HCT116 (cell line): ENCODE data around the gene IL32. TPM values are rescaled to one million over a fixed set of nuclear protein-coding genes. Genes with fewer than 3 reads are reported as not detected.

Experiments
- ATAC-seq: fragments of 200-7000 bp; cut with Tn5 transposase; 2 replicates; pipeline ENCODE4 v1.9.1; 2020; ENCODE audit warnings: mild to moderate bottlenecking, moderate library complexity
- BruUV-seq: library from RNA; stranded (reverse); fragments of 400-500 nt; replicated peaks from 2 replicates; lab custom pipeline; 2021; lab: Mats Ljungman, UMichigan
- CTCF ChIA-PET: fragments of 300-600 bp; sonication (Branson Sonifier 250); formaldehyde crosslinking; loops from one replicate; lab custom pipeline; 2021; ENCODE audit warnings: antibody characterized with exemption; lab: Charles Lee
- POLR2A ChIA-PET: fragments of 300-600, 350-600 bp; sonication (Branson Sonifier 250); formaldehyde crosslinking; loops from one replicate; lab custom pipeline; 2021; ENCODE audit warnings: antibody characterized with exemption; lab: Charles Lee
- RAD21 ChIA-PET, 2 experiments: fragments of 300-600 bp; sonication (Branson Sonifier 250); formaldehyde crosslinking; loops; one replicate each; lab custom pipeline; 2023; ENCODE audit warnings: low total read pairs in 2 of 2; ENCODE audit not compliant: uncharacterized antibody in 2 of 2, unreplicated experiment in 2 of 2, low non-redundant PET in 1 of 2; lab: Charles Lee
- DNase-seq: peaks from one replicate; pipeline ENCODE4 v3.0.0-alpha.2; 2010; ENCODE audit warnings: low read depth, low spot score
- H2AFZ ChIP-seq: fragments of 200-600 bp; shearing (Covaris generic), sonication (generic); 2 replicates; pipeline ENCODE4 v1.6.1; 2017; ENCODE audit warnings: low read depth, mixed run types, mixed read lengths, antibody characterized with exemption, low read length; ENCODE audit not compliant: poor library complexity, severe bottlenecking
- H3K27ac ChIP-seq: 2 replicates; pipeline ENCODE4 v1.5.1; 2012; ENCODE audit warnings: low read depth, low read length
- H3K27me3 ChIP-seq: fragments of 200-600 bp; sonication (generic); 2 replicates; pipeline ENCODE4 v1.6.1; 2016; ENCODE audit warnings: mixed run types, low read length, mixed read lengths; ENCODE audit not compliant: insufficient read depth
- H3K36me3 ChIP-seq, 2 experiments: fragments of 200-500 bp in 1 of 2; fragments of 200-600 bp in 1 of 2; sonication (Bioruptor generic) in 1 of 2; sonication (generic) in 1 of 2; 2 replicates each; pipeline versions ENCODE4 v1.5.1 to v1.6.1; 2014 to 2016; ENCODE audit warnings: low read length in 2 of 2, inconsistent platforms in 1 of 2, mixed read lengths in 1 of 2, mixed run types in 1 of 2; ENCODE audit not compliant: insufficient read depth in 2 of 2, control insufficient read depth in 1 of 2
- H3K4me1 ChIP-seq, 2 experiments: fragments of 200-600 bp in 1 of 2; sonication (generic) in 1 of 2; 2 replicates each; pipeline versions ENCODE4 v1.5.1 to v1.6.1; 2012 to 2017; ENCODE audit warnings: low read length in 2 of 2, inconsistent platforms in 1 of 2, mild to moderate bottlenecking in 1 of 2, mixed read lengths in 1 of 2, mixed run types in 1 of 2, moderate library complexity in 1 of 2; ENCODE audit not compliant: insufficient read depth in 2 of 2, control insufficient read depth in 1 of 2
- H3K4me2 ChIP-seq: fragments of 200-600 bp; sonication (generic); 2 replicates; pipeline ENCODE4 v1.6.1; 2017; ENCODE audit warnings: mixed run types, low read length, mixed read lengths
- H3K4me3 ChIP-seq, 2 experiments: fragments of 200-600 bp in 1 of 2; sonication (generic) in 1 of 2; replicated peaks in 1 of 2; 2 replicates each; pipeline ENCODE4 v1.5.1; 2011 to 2016; ENCODE audit warnings: low read length in 2 of 2, control low read depth in 1 of 2, low read depth in 1 of 2, mild to moderate bottlenecking in 1 of 2, mixed read lengths in 1 of 2, mixed run types in 1 of 2
- H3K79me2 ChIP-seq: fragments of 200-600 bp; sonication (generic); 2 replicates; pipeline ENCODE4 v1.6.1; 2017; ENCODE audit warnings: mild to moderate bottlenecking, mixed run types, low read length, moderate library complexity, mixed read lengths; ENCODE audit not compliant: insufficient read depth
- H3K9ac ChIP-seq: fragments of 200-600 bp; sonication (generic); 2 replicates; pipeline ENCODE4 v1.6.1; 2016; ENCODE audit warnings: low read length, mixed read lengths
- H3K9me2 ChIP-seq: fragments of 200-600 bp; sonication (generic), shearing (Covaris generic); 2 replicates; pipeline ENCODE4 v1.6.1; 2017; ENCODE audit warnings: mixed run types, mild to moderate bottlenecking, moderate library complexity; ENCODE audit not compliant: insufficient read depth
- H3K9me3 ChIP-seq, 2 experiments: fragments of 200-500 bp in 1 of 2; fragments of 200-600 bp in 1 of 2; sonication (Bioruptor generic) in 1 of 2; sonication (generic) in 1 of 2; 2 replicates each; pipeline ENCODE4 v1.6.1; 2014 to 2017; ENCODE audit warnings: low read length in 2 of 2, mixed read lengths in 2 of 2, inconsistent platforms in 1 of 2, low read depth in 1 of 2, mild to moderate bottlenecking in 1 of 2, mixed run types in 1 of 2, moderate library complexity in 1 of 2; ENCODE audit not compliant: control insufficient read depth in 1 of 2, insufficient read depth in 1 of 2
- H4K20me1 ChIP-seq: fragments of 200-600 bp; sonication (generic), shearing (Covaris generic); 2 replicates; pipeline ENCODE4 v1.6.1; 2017; ENCODE audit warnings: mixed run types, mild to moderate bottlenecking, moderate library complexity; ENCODE audit not compliant: insufficient read depth
- CEBPB ChIP-seq: IDR thresholded peaks from 2 replicates; pipeline ENCODE4 v1.6.1; 2012; ENCODE audit warnings: low read depth
- ELF1 ChIP-seq: IDR thresholded peaks from 2 replicates; pipeline ENCODE4 v1.6.1; 2012; ENCODE audit warnings: low read depth, borderline replicate concordance
- EZH2phosphoT487 ChIP-seq: fragments of 200-600 bp; IDR thresholded peaks from 2 replicates; pipeline ENCODE4 v1.6.1; 2018; ENCODE audit warnings: antibody characterized with exemption, borderline replicate concordance
- FOSL1 ChIP-seq: IDR thresholded peaks from 2 replicates; pipeline ENCODE4 v1.6.1; 2012; ENCODE audit warnings: low read depth
- POLR2A ChIP-seq: IDR thresholded peaks from 2 replicates; pipeline ENCODE4 v1.7.0; 2011; ENCODE audit warnings: borderline replicate concordance; ENCODE audit not compliant: insufficient read depth, insufficient read length; ENCODE audit errors: extremely low read depth
- POLR2AphosphoS5 ChIP-seq: IDR thresholded peaks from 2 replicates; pipeline ENCODE4 v1.6.1; 2011; ENCODE audit warnings: mild to moderate bottlenecking, low read depth, low read length, moderate library complexity
- RAD21 ChIP-seq: IDR thresholded peaks from 2 replicates; pipeline ENCODE4 v1.6.1; 2012; ENCODE audit warnings: low read depth, mild to moderate bottlenecking
- REST ChIP-seq: IDR thresholded peaks from 2 replicates; pipeline ENCODE4 v1.6.1; 2012; ENCODE audit warnings: low read depth
- SP1 ChIP-seq: IDR thresholded peaks from 2 replicates; pipeline ENCODE4 v1.6.1; 2012; ENCODE audit warnings: low read depth
- TCF7L2 ChIP-seq: IDR thresholded peaks from 2 replicates; pipeline ENCODE4 v1.7.0; 2011; ENCODE audit warnings: borderline replicate concordance, inconsistent platforms; ENCODE audit not compliant: insufficient read depth, insufficient read length; ENCODE audit errors: extremely low read depth
- YY1 ChIP-seq: IDR thresholded peaks from 2 replicates; pipeline ENCODE4 v1.6.1; 2011; ENCODE audit warnings: low read length, low read depth, moderate library complexity, mild to moderate bottlenecking; ENCODE audit not compliant: insufficient replicate concordance; ENCODE audit errors: extremely low read depth
- ZFX ChIP-seq: fragments of 450-650 bp; IDR thresholded peaks from 2 replicates; pipeline ENCODE4 v1.6.1; 2017
- ZNF274 ChIP-seq: fragments of 200-500 bp; sonication (Bioruptor generic); IDR thresholded peaks from 2 replicates; pipeline ENCODE4 v1.6.1; 2014; ENCODE audit warnings: mild to moderate bottlenecking, low read depth, low read length, inconsistent platforms
- intact Hi-C: fragments of 100-400 bp; cut with micrococcal nuclease; formaldehyde crosslinking; loops from 2 replicates; pipeline ENCODE4 v1.10.0; 2022
- total RNA-seq: library from RNA; stranded (reverse); gene quantifications from one replicate; pipeline ENCODE4 v1.2.1, GENCODE V29; 2021; ENCODE audit not compliant: unreplicated experiment

Gene IL32
- total RNA-seq, 1 experiment from 2014 or later = 13.7 TPM

DNA sequence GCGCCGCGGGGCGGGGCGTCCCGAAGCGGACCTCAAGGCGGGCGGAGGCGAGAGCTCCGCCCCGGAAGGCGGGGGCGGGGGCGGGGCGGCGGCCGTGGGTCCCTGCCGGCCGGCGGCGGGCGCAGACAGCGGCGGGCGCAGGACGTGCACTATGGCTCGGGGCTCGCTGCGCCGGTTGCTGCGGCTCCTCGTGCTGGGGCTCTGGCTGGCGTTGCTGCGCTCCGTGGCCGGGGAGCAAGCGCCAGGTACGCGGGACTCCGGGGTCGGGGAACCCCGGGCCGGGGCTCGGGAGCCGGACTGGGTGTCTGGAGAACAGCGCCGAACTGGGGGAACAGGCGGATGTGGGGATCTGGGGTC is 45.2 kb upstream of the IL32 start, which contains the start of gene TNFRSF12A:
Gene TNFRSF12A, plus strand, starts transcription at position 122 of the 357 bp plus-strand sequence. Its CDS starts 30 bp downstream, at position 152.
- POLR2A ChIA-PET = interaction anchor here (0.5 to 8.2 kb wide), 16 partner anchors 8 to 1056 kb away, joined by 3 to 188 read pairs (median 4); partner anchors contain the start of genes CLDN9, KREMEN2, MMP25 and PAQR4
- Histone ChIP-seq H3K4me3 (peak within 1 kb of the TSS; percentile 94 to 95), H3K27me3 (no peaks in the 10 kb centered on the region), H3K9me2 (no peaks in the 10 kb centered on the region), H3K27ac (peak within 1 kb of the TSS; percentile 100), H3K4me1 (peaks cover 27 to 66% of the 10 kb centered on the region in 2 experiments), H4K20me1 (no peaks in the 10 kb centered on the region), H3K36me3 (peaks cover 0 to 15% of the 10 kb centered on the region in 2 experiments; a peak in 1 of 4 replicates), H3K4me2 (peak within 1 kb of the TSS; percentile 86), H2AFZ (no peak within 1 kb of the TSS), H3K9ac (peak within 1 kb of the TSS; percentile 99), H3K79me2 (peaks cover 20% of the 10 kb centered on the region; the same call in 1 of the 2 replicates), H3K9me3 (no peaks in the 10 kb centered on the region)
- TF ChIP-seq ELF1 (no peak), ZFX (no peak), POLR2A (peak; percentile 64), POLR2AphosphoS5 (peak; percentile 91)
- CTCF ChIA-PET = interaction anchor here (0.8 to 6.1 kb wide), 5 partner anchors 8 to 16 kb away, joined by 3 to 39 read pairs (median 4); no protein-coding TSS in a partner anchor
- RAD21 ChIA-PET = interaction anchor here in 1 of 2 experiments (0.7 kb wide), 1 partner anchor 667 kb away, joined by 4 read pairs; no protein-coding TSS in a partner anchor
- BruUV-seq = no TSS peak
- DNase-seq = peak; percentile 49
- intact Hi-C loops = loop anchor here (5.0 kb wide), 2 partner anchors 38 to 863 kb away; partner anchors contain the start of genes PKMYT1 and TRAF7
- peak; percentile 13 for ATAC-seq

DNA sequence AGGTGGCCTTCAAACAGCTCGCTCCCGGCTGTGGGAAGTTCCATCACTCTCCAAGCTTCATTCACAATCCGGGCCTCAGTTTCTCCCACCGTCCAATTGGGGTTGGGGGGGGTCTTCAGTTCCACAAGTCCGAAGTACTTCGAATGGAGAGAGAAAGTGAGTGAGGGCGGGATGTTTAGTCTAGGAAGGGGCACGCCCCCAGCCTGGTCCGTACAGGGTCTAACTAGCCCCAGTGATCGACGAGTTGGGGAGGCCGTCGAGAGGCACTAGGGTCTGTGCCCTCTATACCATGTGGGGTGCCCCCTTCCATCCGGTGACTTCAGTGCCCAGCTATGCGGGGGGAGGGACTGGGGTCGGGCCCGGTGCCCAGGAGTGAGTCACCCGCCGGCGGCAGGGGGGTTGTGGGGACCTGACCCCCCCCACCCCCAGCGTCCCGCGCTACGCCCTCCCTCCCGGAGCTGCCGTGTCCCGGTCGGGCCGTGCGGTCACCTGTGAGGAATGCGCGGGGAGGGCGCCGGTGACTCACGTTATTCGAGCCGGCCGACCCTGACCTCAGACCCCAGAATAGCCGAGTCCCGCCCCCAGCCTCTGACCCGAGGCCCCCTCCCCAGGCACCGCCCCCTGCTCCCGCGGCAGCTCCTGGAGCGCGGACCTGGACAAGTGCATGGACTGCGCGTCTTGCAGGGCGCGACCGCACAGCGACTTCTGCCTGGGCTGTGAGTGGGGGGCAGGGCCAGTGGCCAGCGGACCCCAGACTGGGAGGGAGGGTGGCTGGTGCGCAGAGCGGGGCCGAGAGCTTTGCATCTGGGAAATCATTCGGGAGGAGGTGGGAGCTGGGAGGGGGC is 44.6 kb upstream of the IL32 start:
- Histone ChIP-seq H4K20me1 (no peaks in the 10 kb centered on the region), H3K27me3 (no peaks in the 10 kb centered on the region), H3K9me2 (no peaks in the 10 kb centered on the region), H3K4me2 (peak overlapping the region; percentile 86), H3K9me3 (no peaks in the 10 kb centered on the region), H3K27ac (peak overlapping the region; percentile 100), H3K9ac (peak overlapping the region; percentile 99), H2AFZ (no peak overlapping the region), H3K36me3 (peaks cover 0 to 17% of the 10 kb centered on the region in 2 experiments; a peak in 1 of 4 replicates), H3K4me3 (peak overlapping the region; percentile 94 to 95), H3K4me1 (peaks cover 27 to 61% of the 10 kb centered on the region in 2 experiments), H3K79me2 (peaks cover 26% of the 10 kb centered on the region; the same call in 1 of the 2 replicates)
- intact Hi-C loops = loop anchor here (5.0 kb wide), 2 partner anchors 39 to 864 kb away; partner anchors contain the start of genes PKMYT1 and TRAF7
- ChIA-PET POLR2A (interaction anchor here (0.5 to 8.2 kb wide), 21 partner anchors 9 to 1769 kb away, joined by 3 to 188 read pairs (median 4); partner anchors contain the start of genes CLDN9, KREMEN2, MMP25 and PAQR4), CTCF (interaction anchor here (0.8 to 6.1 kb wide), 9 partner anchors 8 to 38 kb away, joined by 3 to 39 read pairs (median 5); no protein-coding TSS in a partner anchor), RAD21 (interaction anchor here in 1 of 2 experiments (0.7 kb wide), 1 partner anchor 11 kb away, joined by 3 read pairs; no protein-coding TSS in a partner anchor)
- DNase-seq = peak; percentile 66
- peak; percentile 20 for ATAC-seq
- TSS peak; percentile 59 for BruUV-seq
- TF ChIP-seq CEBPB (no peak), POLR2AphosphoS5 (peak; percentile 29; the same call in 1 of the 2 replicates), ZNF274 (no peak), YY1 (peak; percentile 30), FOSL1 (no peak), SP1 (no peak), ELF1 (no peak), POLR2A (no peak), REST (no peak), TCF7L2 (peak; percentile 44), EZH2phosphoT487 (no peak), RAD21 (no peak)
